H9 (cell line): ENCODE measurements around the gene ERCC2. TPM values are rescaled to one million over a fixed set of nuclear protein-coding genes. Genes with fewer than 3 reads are reported as not detected.
"Not testable (repeated sequence)": the region's sequence is repeated elsewhere in the genome, so short reads cannot be mapped to it uniquely, and the experiment has no call there.

Experiments used
- DNase-seq: peaks from one replicate; pipeline ENCODE4 v3.0.0-alpha.2; 2017
- H2AFZ ChIP-seq: one replicate; pipeline ENCODE4 v1.6.1; 2013; ENCODE audit warnings: mild to moderate bottlenecking, low read length, control low read depth, moderate library complexity
- H2AK5ac ChIP-seq: 2 replicates; pipeline ENCODE4 v1.6.1; 2013; ENCODE audit warnings: low read length, control low read depth, mixed read lengths; ENCODE audit not compliant: insufficient read length
- H2BK120ac ChIP-seq: one replicate; pipeline ENCODE4 v1.6.1; 2013; ENCODE audit warnings: low read depth, mild to moderate bottlenecking, low read length, control low read depth, inconsistent platforms; ENCODE audit not compliant: poor library complexity, severe bottlenecking
- H2BK12ac ChIP-seq: 2 replicates; pipeline ENCODE4 v1.6.1; 2013; ENCODE audit warnings: low read length, control low read depth, mixed read lengths, low read depth; ENCODE audit not compliant: insufficient read length
- H2BK15ac ChIP-seq: 2 replicates; pipeline ENCODE4 v1.6.1; 2013; ENCODE audit warnings: low read depth, low read length, control low read depth
- H2BK20ac ChIP-seq: one replicate; pipeline ENCODE4 v1.6.1; 2013; ENCODE audit warnings: low read depth, mild to moderate bottlenecking, low read length, control low read depth, inconsistent platforms; ENCODE audit not compliant: poor library complexity, severe bottlenecking
- H2BK5ac ChIP-seq: 2 replicates; pipeline ENCODE4 v1.6.1; 2013; ENCODE audit warnings: low read length, control low read depth, mixed read lengths; ENCODE audit not compliant: insufficient read length
- H3K14ac ChIP-seq: 2 replicates; pipeline ENCODE4 v1.6.1; 2013; ENCODE audit warnings: low read length, control low read depth; ENCODE audit not compliant: insufficient read depth
- H3K18ac ChIP-seq: 2 replicates; pipeline ENCODE4 v1.6.1; 2013; ENCODE audit warnings: low read depth, mild to moderate bottlenecking, mixed read lengths, low read length, control low read depth; ENCODE audit not compliant: insufficient read length
- H3K23ac ChIP-seq: 2 replicates; pipeline ENCODE4 v1.6.1; 2013; ENCODE audit warnings: low read length, control low read depth, mixed read lengths, low read depth; ENCODE audit not compliant: insufficient read length
- H3K23me2 ChIP-seq: 2 replicates; pipeline ENCODE4 v1.6.1; 2013; ENCODE audit warnings: low read depth, mild to moderate bottlenecking, mixed read lengths, low read length, control low read depth; ENCODE audit not compliant: insufficient read length, poor library complexity, severe bottlenecking
- H3K27ac ChIP-seq: 2 replicates; pipeline ENCODE4 v1.5.1; 2013; ENCODE audit warnings: low read length, control low read depth, mixed read lengths, low read depth; ENCODE audit not compliant: insufficient read length
- H3K27me3 ChIP-seq: 2 replicates; pipeline ENCODE4 v1.6.1; 2013; ENCODE audit warnings: low read length, control low read depth, inconsistent platforms; ENCODE audit not compliant: insufficient read depth
- H3K4ac ChIP-seq: 2 replicates; pipeline ENCODE4 v1.6.1; 2013; ENCODE audit warnings: low read depth, mild to moderate bottlenecking, control low read depth, inconsistent platforms, low read length, moderate library complexity
- H3K4me1 ChIP-seq: 2 replicates; pipeline ENCODE4 v1.6.1; 2013; ENCODE audit warnings: low read length, control low read depth, inconsistent platforms; ENCODE audit not compliant: insufficient read depth
- H3K4me2 ChIP-seq: 2 replicates; pipeline ENCODE4 v1.6.1; 2013; ENCODE audit warnings: low read length, control low read depth, mixed read lengths; ENCODE audit not compliant: insufficient read length, insufficient read depth
- H3K56ac ChIP-seq: 2 replicates; pipeline ENCODE4 v1.6.1; 2013; ENCODE audit warnings: low read depth, mild to moderate bottlenecking, mixed read lengths, low read length, control low read depth; ENCODE audit not compliant: insufficient read length
- H3K79me1 ChIP-seq: 2 replicates; pipeline ENCODE4 v1.6.1; 2013; ENCODE audit warnings: low read depth, mild to moderate bottlenecking, moderate library complexity, low read length, control low read depth, inconsistent platforms; ENCODE audit not compliant: insufficient read depth, poor library complexity, severe bottlenecking
- H3K79me2 ChIP-seq: 2 replicates; pipeline ENCODE4 v1.6.1; 2013; ENCODE audit warnings: low read length, control low read depth, inconsistent platforms; ENCODE audit not compliant: insufficient read depth
- H3K9ac ChIP-seq: 2 replicates; pipeline ENCODE4 v1.6.1; 2013; ENCODE audit warnings: low read length, control low read depth, mixed read lengths; ENCODE audit not compliant: insufficient read length; ENCODE audit errors: extremely low read depth
- H3K9me3 ChIP-seq: one replicate; pipeline ENCODE4 v1.6.1; 2013; ENCODE audit warnings: low read depth, low read length, inconsistent platforms; ENCODE audit not compliant: control insufficient read depth
- H3T11ph ChIP-seq: one replicate; pipeline ENCODE4 v1.6.1; 2013; ENCODE audit warnings: mild to moderate bottlenecking, low read length, control low read depth, inconsistent platforms
- H4K20me1 ChIP-seq: one replicate; pipeline ENCODE4 v1.6.1; 2013; ENCODE audit not compliant: control insufficient read depth, insufficient read length, insufficient read depth
- H4K5ac ChIP-seq: 2 replicates; pipeline ENCODE4 v1.6.1; 2013; ENCODE audit warnings: low read depth, mild to moderate bottlenecking, mixed read lengths, low read length, control low read depth; ENCODE audit not compliant: insufficient read length
- H4K8ac ChIP-seq: replicated peaks from 2 replicates; pipeline ENCODE4 v1.6.1; 2013; ENCODE audit warnings: low read length, control low read depth, mixed read lengths, low read depth; ENCODE audit not compliant: insufficient read length
- H4K91ac ChIP-seq: 2 replicates; pipeline ENCODE4 v1.6.1; 2013; ENCODE audit warnings: low read depth, mild to moderate bottlenecking, moderate library complexity, mixed read lengths, low read length, control low read depth; ENCODE audit not compliant: insufficient read length
- H3K27ac Mint-ChIP-seq, 3 experiments: 2 replicates in 2 of 3; 3 replicates in 1 of 3; pipeline ENCODE4 v1.8.0; 2020 to 2021; ENCODE audit warnings: mixed read lengths in 3 of 3, mild to moderate bottlenecking in 1 of 3, moderate library complexity in 1 of 3
- H3K27me3 Mint-ChIP-seq: 2 replicates; pipeline ENCODE4 v1.8.0; 2021; ENCODE audit warnings: low read depth, mild to moderate bottlenecking, moderate library complexity, mixed read lengths
- H3K36me3 Mint-ChIP-seq, 3 experiments: 2 replicates in 2 of 3; 3 replicates in 1 of 3; pipeline ENCODE4 v1.8.0; 2020 to 2021; ENCODE audit warnings: low read depth in 3 of 3, mixed read lengths in 3 of 3; ENCODE audit not compliant: insufficient read depth in 1 of 3
- H3K4me1 Mint-ChIP-seq, 2 experiments: 2 replicates each; pipeline ENCODE4 v1.8.0; 2020; ENCODE audit warnings: mixed read lengths in 2 of 2
- H3K4me3 Mint-ChIP-seq, 2 experiments: 2 replicates in 1 of 2; 3 replicates in 1 of 2; pipeline ENCODE4 v1.8.0; 2020 to 2021; ENCODE audit warnings: mild to moderate bottlenecking in 2 of 2, mixed read lengths in 2 of 2, moderate library complexity in 1 of 2
- H3K9me3 Mint-ChIP-seq, 2 experiments: 2 replicates in 1 of 2; 3 replicates in 1 of 2; pipeline ENCODE4 v1.8.0; 2020; ENCODE audit warnings: mild to moderate bottlenecking in 2 of 2, mixed read lengths in 2 of 2, moderate library complexity in 1 of 2
- CTCF ChIP-seq: fragments of 200-600 bp; sonication (generic); conservative IDR thresholded peaks from 3 replicates; pipeline ENCODE4 v1.8.0; 2021; ENCODE audit warnings: antibody characterized with exemption, mild to moderate bottlenecking
- WGBS: extraction: QIAGEN DNeasy Blood & Tissue Kit; methylation state at CpG from one replicate; pipeline ENCODE4 v1.1.7; 2013; ENCODE audit warnings: missing lambda C conversion rate, low lambda C conversion rate, mixed read lengths; ENCODE audit not compliant: insufficient read length; ENCODE audit errors: extremely low coverage; 5-methylcytosine and 5-hydroxymethylcytosine counted together
- total RNA-seq: library from RNA; stranded (reverse); gene quantifications from 2 replicates; pipeline ENCODE4 v1.2.1, GENCODE V29; 2021

Gene ERCC2
- total RNA-seq, 1 experiment from 2014 or later, result 98.7 TPM

GRCh38 chr19:45314708-45315245, 55.6 kb downstream of the ERCC2 start:
- H3K23me2 ChIP-seq, result no peaks in the 10 kb centered on the region
- no CpG with 5 or more reads among the region's 8 CpGs for WGBS
- Mint-ChIP-seq H3K4me3 (no peak overlapping the region), H3K4me1 (peaks cover 0 to 4% of the 10 kb centered on the region in 2 experiments; a peak in 1 of 4 replicates), H3K27me3 (peaks cover 82% of the 10 kb centered on the region), H3K36me3 (no peaks in the 10 kb centered on the region), H3K9me3 (no peaks in the 10 kb centered on the region), H3K27ac (no peak overlapping the region)
- H2BK15ac ChIP-seq, result no peak overlapping the region
- no peak overlapping the region for H4K5ac ChIP-seq
- no peaks in the 10 kb centered on the region for H3K79me1 ChIP-seq
- H2BK20ac ChIP-seq, result no peak overlapping the region
- H3K4ac ChIP-seq, result no peak overlapping the region
- H3T11ph ChIP-seq, result no peak overlapping the region
- H3K27ac ChIP-seq, result no peak overlapping the region
- no peak overlapping the region for H2AFZ ChIP-seq
- H4K20me1 ChIP-seq, result no peaks in the 10 kb centered on the region
- H3K23ac ChIP-seq, result no peak overlapping the region
- no peaks in the 10 kb centered on the region for H3K79me2 ChIP-seq
- H2BK12ac ChIP-seq, result no peak overlapping the region
- no peak overlapping the region for H2BK120ac ChIP-seq
- no peaks in the 10 kb centered on the region for H3K4me1 ChIP-seq
- H2AK5ac ChIP-seq, result no peak overlapping the region
- H3K9ac ChIP-seq, result no peak overlapping the region
- H3K56ac ChIP-seq, result no peak overlapping the region
- H3K14ac ChIP-seq, result no peak overlapping the region
- TF ChIP-seq CTCF, result no peak
- DNase-seq, result no peak
- no peak overlapping the region for H3K18ac ChIP-seq
- no peaks in the 10 kb centered on the region for H3K9me3 ChIP-seq
- no peak overlapping the region for H4K8ac ChIP-seq
- no peak overlapping the region for H2BK5ac ChIP-seq
- peaks cover 3% of the 10 kb centered on the region; the same call in 1 of the 2 replicates for H3K27me3 ChIP-seq
- no peak overlapping the region for H4K91ac ChIP-seq
- H3K4me2 ChIP-seq, result no peak overlapping the region

- H3K27me3 ChIP-seq, H3K23me2 ChIP-seq, H3K9me3 ChIP-seq, H2AK5ac ChIP-seq, H3K79me2 ChIP-seq, H3K18ac ChIP-seq, H2BK12ac ChIP-seq, H3K4me1 ChIP-seq, H4K8ac ChIP-seq, H3K79me1 ChIP-seq, H3K4ac ChIP-seq, H4K91ac ChIP-seq, H3K27ac ChIP-seq, H2BK5ac ChIP-seq, H3K36me3 Mint-ChIP-seq, H3K4me3 Mint-ChIP-seq, H3K9me3 Mint-ChIP-seq, H4K5ac ChIP-seq, H3T11ph ChIP-seq, H3K4me2 ChIP-seq, H2AFZ ChIP-seq, H4K20me1 ChIP-seq, H3K14ac ChIP-seq, H2BK15ac ChIP-seq, H2BK20ac ChIP-seq, H3K4me1 Mint-ChIP-seq, H3K56ac ChIP-seq, H3K27ac Mint-ChIP-seq, H3K23ac ChIP-seq, DNase-seq, H2BK120ac ChIP-seq, H3K9ac ChIP-seq: not testable (repeated sequence)
- no CpG with 5 or more reads among the region's 14 CpGs for WGBS
- peaks cover 61% of the 10 kb centered on the region for H3K27me3 Mint-ChIP-seq
These were observed 58.1 kb downstream of the ERCC2 start for GRCh38 chr19:45312285-45312684.
